Measurements from ENCODE around the gene PLXNA4. TPM values are rescaled to one million over a fixed set of nuclear protein-coding genes. Genes with fewer than 3 reads are reported as not detected.

PLXNA4 gene
- total and polyA plus RNA-seq, 9 of the 15 experiments (the other 6 are each of a cell fraction or from before 2014, with no cell fraction given), result under 0.01 to 0.09 TPM; not detected in 7

DNA sequence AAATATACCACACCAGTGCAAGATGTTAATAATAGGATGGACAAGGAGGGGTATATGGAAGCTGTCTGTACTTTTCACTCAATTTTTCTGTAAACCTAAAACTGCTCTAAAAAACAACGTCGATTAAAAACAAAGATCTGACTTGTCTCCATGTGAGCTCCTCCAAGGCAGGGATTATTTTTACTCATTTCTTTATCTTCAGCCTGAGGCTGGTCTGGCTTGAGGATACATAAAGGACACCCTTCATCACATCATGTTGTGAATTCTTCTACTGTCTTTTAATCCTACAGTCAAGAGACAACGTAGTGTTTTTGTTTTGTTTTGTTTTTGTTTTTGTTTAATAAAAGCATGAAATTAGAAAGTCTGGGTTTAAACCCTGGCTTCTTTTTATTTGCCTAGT is 486.9 kb downstream of the PLXNA4 start (continued):
- TF ChIP-seq, protein P1, sequence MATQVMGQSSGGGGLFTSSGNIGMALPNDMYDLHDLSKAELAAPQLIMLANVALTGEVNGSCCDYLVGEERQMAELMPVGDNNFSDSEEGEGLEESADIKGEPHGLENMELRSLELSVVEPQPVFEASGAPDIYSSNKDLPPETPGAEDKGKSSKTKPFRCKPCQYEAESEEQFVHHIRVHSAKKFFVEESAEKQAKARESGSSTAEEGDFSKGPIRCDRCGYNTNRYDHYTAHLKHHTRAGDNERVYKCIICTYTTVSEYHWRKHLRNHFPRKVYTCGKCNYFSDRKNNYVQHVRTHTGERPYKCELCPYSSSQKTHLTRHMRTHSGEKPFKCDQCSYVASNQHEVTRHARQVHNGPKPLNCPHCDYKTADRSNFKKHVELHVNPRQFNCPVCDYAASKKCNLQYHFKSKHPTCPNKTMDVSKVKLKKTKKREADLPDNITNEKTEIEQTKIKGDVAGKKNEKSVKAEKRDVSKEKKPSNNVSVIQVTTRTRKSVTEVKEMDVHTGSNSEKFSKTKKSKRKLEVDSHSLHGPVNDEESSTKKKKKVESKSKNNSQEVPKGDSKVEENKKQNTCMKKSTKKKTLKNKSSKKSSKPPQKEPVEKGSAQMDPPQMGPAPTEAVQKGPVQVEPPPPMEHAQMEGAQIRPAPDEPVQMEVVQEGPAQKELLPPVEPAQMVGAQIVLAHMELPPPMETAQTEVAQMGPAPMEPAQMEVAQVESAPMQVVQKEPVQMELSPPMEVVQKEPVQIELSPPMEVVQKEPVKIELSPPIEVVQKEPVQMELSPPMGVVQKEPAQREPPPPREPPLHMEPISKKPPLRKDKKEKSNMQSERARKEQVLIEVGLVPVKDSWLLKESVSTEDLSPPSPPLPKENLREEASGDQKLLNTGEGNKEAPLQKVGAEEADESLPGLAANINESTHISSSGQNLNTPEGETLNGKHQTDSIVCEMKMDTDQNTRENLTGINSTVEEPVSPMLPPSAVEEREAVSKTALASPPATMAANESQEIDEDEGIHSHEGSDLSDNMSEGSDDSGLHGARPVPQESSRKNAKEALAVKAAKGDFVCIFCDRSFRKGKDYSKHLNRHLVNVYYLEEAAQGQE (IDR thresholded peaks at IDR 0.05; ENCODE audit: borderline replicate concordance), result no peak
- TF ChIP-seq, protein P1 (CRISPR knock-in tag; IDR thresholded peaks at IDR 0.05; ENCODE audit: low read depth), result no peak
- TF ChIP-seq STAT5A (IDR thresholded peaks at IDR 0.05; ENCODE audit: borderline replicate concordance, low read length), result no peak
- no peak for TF ChIP-seq FOXP1 (CRISPR knock-in tag; IDR thresholded peaks at IDR 0.05)
- no peak for TF ChIP-seq MLLT1 (IDR thresholded peaks at IDR 0.05)
- no peak for TF ChIP-seq BRCA1 (IDR thresholded peaks at IDR 0.05)
- TF ChIP-seq BRCA1 (CRISPR knock-in tag; IDR thresholded peaks at IDR 0.05), result no peak
- no peak for TF ChIP-seq DPF2 (IDR thresholded peaks at IDR 0.05)
- no peak for TF ChIP-seq SIRT6 (IDR thresholded peaks at IDR 0.05; ENCODE audit: low read depth, low read length)
- TF ChIP-seq KLF16 (IDR thresholded peaks at IDR 0.05), result no peak
- TF ChIP-seq ZNF707 (CRISPR knock-in tag; conservative IDR thresholded peaks at IDR 0.05), result no peak
- no peak for TF ChIP-seq RB1 (IDR thresholded peaks at IDR 0.05; ENCODE audit: low read depth)
- TF ChIP-seq KLF1 (tag; IDR thresholded peaks at IDR 0.05), result no peak
